Stimulated activated CD4-positive, alpha-beta T cell treated with anti-CD3 and anti-CD28 coated beads, Interleukin-4, amount 100 ng/mL, for 1 hour (primary cell): ENCODE data around the gene SRPX2.
"Not testable (repeated sequence)": the region's sequence is repeated elsewhere in the genome, so short reads cannot be mapped to it uniquely, and the experiment has no call there.

Experiments
- DNase-seq: peaks from one replicate; pipeline ENCODE4 v3.0.0-alpha.2; 2020

The SRPX2 gene

DNA sequence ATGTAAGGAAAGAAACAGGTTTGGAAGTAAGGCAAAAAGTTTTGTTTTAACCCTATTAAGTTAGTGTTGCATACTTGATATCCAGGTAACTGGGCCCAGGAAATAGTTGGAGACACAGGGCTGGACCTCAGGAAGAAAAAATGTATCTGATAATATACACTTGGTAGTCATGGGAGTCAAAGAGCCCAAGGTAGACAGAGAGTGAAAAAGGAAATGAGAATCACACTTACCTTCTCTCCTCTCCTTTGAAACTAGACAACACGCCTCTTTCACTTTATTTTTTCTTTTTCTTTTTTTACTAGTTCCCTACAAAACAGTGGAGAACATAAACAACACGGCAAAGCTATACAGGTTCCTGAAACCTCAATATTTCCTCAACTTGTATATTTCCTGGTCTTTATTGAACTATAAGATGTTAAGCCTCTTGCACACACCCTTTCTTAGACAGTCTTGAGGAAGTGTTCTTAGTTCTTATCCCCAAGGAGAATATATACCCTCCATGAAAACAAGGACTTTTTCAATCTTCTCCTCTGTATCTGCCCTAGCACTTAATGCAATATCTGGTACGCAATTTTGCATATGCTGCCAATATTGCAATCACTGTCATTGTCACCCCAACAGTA lies 60.7 kb downstream of the SRPX2 start:
- DNase-seq = no peak

DNA sequence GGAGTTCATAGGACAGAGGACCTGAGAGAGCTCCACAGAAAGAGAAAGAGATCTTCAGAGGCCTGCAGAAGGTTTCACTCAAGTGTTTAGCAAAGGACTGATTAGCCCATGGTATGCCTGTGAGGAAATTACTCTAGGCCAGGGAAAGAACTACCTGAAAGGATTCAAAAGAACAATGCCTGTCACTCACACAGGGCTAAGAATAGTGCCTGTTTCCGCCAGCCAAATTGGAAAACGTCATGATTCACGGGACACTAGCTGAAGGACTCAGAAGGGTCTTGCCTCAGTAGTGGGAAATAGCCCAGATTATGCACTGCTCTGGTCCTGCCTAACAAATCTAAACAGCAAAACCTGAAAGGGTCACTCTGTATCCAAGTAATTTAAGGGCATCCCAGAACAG lies 66.8 kb downstream of the SRPX2 start:
- DNase-seq = no peak

DNA sequence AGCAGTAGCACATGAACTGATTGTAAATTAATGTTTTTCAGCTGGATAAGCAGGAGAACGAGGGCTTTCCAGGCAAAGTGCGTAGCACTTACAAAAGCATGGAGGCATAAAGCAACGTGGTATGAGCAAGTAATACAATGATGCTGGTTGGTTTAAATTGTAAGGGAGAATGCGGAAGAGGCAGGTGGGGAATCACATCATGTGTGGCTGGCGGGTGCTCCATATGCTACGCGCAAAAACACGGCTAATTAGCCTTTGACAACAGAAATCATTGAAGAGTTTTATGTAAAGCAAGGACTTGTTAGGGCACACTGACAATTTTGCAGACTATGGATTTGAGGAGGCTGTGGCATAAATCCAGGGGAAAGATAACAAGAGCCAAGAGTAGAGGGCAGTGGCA lies 73.4 kb downstream of the SRPX2 start:
- DNase-seq = no peak

DNA sequence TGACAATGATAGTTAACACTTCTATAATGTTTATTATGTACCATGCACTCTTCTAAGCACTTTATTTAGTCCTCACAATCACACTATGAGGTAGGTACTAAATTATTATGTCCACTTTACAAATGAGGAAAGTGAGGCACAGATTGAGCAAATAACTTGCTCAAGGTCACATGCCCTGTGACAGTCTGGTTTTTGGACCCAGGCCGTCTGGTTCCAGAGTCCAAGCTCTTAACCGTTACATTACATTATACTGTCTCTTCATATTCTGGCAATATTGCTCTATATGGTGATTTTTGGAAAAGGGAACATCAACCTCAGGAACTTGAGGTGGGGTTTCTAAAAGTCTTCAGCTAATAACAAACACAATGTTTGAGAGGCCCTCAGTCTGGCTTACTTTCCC lies 75.1 kb downstream of the SRPX2 start:
- no peak for DNase-seq

DNA sequence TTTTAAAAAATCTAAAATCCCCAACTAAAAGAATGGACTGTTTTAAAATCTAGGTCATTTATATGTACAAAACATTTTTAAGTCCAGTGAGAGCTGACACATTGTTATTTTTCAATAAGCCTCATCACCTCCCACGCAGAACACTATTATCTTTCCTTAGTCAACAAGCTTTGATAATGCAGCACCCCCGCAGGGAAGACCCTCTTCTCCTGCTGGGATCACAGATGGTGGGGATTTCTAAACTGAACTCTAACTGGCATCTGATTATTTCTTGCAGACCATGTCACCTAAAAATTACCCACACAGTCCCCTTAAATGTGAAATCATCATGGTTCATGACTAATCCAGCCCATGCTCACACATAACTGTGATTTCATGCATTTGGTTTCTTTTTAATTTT lies 76.3 kb downstream of the SRPX2 start:
- DNase-seq = no peak

DNA sequence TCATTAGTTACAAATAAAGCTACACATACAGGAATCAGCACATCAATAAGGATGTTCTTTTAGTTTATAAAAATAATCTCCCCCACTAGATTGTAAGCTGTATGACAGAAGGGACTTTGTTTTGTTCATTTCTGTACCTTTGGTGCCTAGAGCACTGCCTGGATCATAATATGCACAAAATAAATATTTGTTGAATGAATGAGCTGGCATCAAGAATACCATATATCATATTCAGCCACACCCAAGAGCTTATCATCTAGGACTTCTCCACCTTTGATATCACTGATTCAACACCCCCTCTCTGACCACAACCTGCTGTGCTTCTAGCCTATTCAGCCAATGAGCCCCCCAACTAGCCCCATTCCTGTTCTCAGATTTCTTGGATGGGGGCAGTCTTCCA lies 77.3 kb downstream of the SRPX2 start:
- no peak for DNase-seq

DNA sequence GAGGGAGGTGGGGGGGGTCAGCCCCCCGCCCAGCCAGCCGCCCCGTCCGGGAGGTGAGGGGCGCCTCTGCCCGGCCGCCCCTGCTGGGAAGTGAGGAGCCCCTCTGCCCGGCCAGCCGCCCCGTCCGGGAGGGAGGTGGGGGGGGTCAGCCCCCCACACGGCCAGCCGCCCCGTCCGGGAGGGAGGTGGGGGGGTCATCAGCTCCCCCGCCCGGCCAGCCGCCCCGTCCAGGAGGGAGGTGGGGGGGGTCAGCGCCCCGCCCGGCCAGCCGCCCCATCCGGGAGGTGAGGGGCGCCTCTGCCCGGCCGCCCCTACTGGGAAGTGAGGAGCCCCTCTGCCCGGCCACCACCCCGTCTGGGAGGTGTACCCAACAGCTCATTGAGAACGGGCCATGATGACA lies 80.0 kb downstream of the SRPX2 start:
- not testable (repeated sequence) for DNase-seq
